SH-SY5Y (cell line): ENCODE results near the gene RCAN2.

Experiments
- GATA2 ChIP-seq: IDR thresholded peaks from 2 replicates; pipeline ENCODE4 v1.6.1; 2011; ENCODE audit warnings: mild to moderate bottlenecking, low read depth, low read length
- GATA3 ChIP-seq: IDR thresholded peaks from 2 replicates; pipeline ENCODE4 v1.6.1; 2011; ENCODE audit warnings: low read depth, mild to moderate bottlenecking, low read length, moderate library complexity

- TF ChIP-seq GATA2: no peak
- TF ChIP-seq GATA3: no peak
These were observed 123.1 kb downstream of the RCAN2 start for GRCh38 chr6:46368169-46368536.
